Measurements from ENCODE around the gene YTHDF1.

The YTHDF1 gene

GRCh38 chr20:63249891-63250290 lies 34.0 kb upstream of the YTHDF1 start:
- TF ChIP-seq CTCF (IDR thresholded peaks at IDR 0.05; ENCODE audit: borderline replicate concordance, insufficient read depth, low read depth, low read length) = no peak
- H3K4me3 ChIP-seq (ENCODE audit: low read depth, low read length) = no peak overlapping the region

- TF ChIP-seq CTCF (IDR thresholded peaks at IDR 0.05; ENCODE audit: borderline replicate concordance, insufficient read depth, low read depth, low read length) = no peak
Measured at GRCh38 chr20:63248835-63249591, 33.1 kb upstream of the YTHDF1 start.

GRCh38 chr20:63247671-63248228 lies 31.8 kb upstream of the YTHDF1 start:
- TF ChIP-seq CTCF (IDR thresholded peaks at IDR 0.05; ENCODE audit: borderline replicate concordance, insufficient read depth, low read depth, low read length) = no peak
- H3K4me3 ChIP-seq (ENCODE audit: low read depth, low read length) = no peak overlapping the region

More at GRCh38 chr20:63248835-63249591, 33.1 kb upstream of the YTHDF1 start:
- no peak overlapping the region for H3K4me3 ChIP-seq (ENCODE audit: low read depth, low read length)

GRCh38 chr20:63246490-63247288 lies 30.8 kb upstream of the YTHDF1 start:
- no peak overlapping the region for H3K4me3 ChIP-seq (ENCODE audit: low read depth, low read length)
- TF ChIP-seq CTCF (IDR thresholded peaks at IDR 0.05; ENCODE audit: borderline replicate concordance, insufficient read depth, low read depth, low read length) = no peak

GRCh38 chr20:63244468-63244867 lies 28.5 kb upstream of the YTHDF1 start:
- H3K4me3 ChIP-seq (ENCODE audit: low read depth, low read length) = no peak overlapping the region
- TF ChIP-seq CTCF (IDR thresholded peaks at IDR 0.05; ENCODE audit: borderline replicate concordance, insufficient read depth, low read depth, low read length) = no peak

GRCh38 chr20:63243604-63244247 lies 27.8 kb upstream of the YTHDF1 start:
- no peak for TF ChIP-seq CTCF (IDR thresholded peaks at IDR 0.05; ENCODE audit: borderline replicate concordance, insufficient read depth, low read depth, low read length)
- H3K4me3 ChIP-seq (ENCODE audit: low read depth, low read length) = no peak overlapping the region
